ENCODE results near the gene MYBPC2. TPM values are rescaled to one million over a fixed set of nuclear protein-coding genes. Genes with fewer than 3 reads are reported as not detected.

Gene MYBPC2
- total RNA-seq, 1 donor from 2014 or later: 0.46 TPM

- DNase-seq (ENCODE audit: low spot score): no peak
- Mint-ChIP-seq H3K36me3 (ENCODE audit: low read depth, unreplicated experiment) (peaks cover 17% of the 10 kb centered on the region), H3K4me3 (ENCODE audit: unreplicated experiment) (peak overlapping the region; percentile 51), H3K4me1 (ENCODE audit: unreplicated experiment) (no peaks in the 10 kb centered on the region), H3K9me3 (ENCODE audit: unreplicated experiment) (peaks cover 19% of the 10 kb centered on the region), H3K27me3 (ENCODE audit: unreplicated experiment) (peaks cover 22% of the 10 kb centered on the region), H3K27ac (ENCODE audit: unreplicated experiment) (no peak overlapping the region)
- TF ChIP-seq, protein P1, sequence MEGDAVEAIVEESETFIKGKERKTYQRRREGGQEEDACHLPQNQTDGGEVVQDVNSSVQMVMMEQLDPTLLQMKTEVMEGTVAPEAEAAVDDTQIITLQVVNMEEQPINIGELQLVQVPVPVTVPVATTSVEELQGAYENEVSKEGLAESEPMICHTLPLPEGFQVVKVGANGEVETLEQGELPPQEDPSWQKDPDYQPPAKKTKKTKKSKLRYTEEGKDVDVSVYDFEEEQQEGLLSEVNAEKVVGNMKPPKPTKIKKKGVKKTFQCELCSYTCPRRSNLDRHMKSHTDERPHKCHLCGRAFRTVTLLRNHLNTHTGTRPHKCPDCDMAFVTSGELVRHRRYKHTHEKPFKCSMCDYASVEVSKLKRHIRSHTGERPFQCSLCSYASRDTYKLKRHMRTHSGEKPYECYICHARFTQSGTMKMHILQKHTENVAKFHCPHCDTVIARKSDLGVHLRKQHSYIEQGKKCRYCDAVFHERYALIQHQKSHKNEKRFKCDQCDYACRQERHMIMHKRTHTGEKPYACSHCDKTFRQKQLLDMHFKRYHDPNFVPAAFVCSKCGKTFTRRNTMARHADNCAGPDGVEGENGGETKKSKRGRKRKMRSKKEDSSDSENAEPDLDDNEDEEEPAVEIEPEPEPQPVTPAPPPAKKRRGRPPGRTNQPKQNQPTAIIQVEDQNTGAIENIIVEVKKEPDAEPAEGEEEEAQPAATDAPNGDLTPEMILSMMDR (IDR thresholded peaks at IDR 0.05; ENCODE audit: unreplicated experiment): no peak
Observed at GRCh38 chr19:50506700-50507099, 74.0 kb downstream of the MYBPC2 start.

GRCh38 chr19:50507376-50507775 lies 74.7 kb downstream of the MYBPC2 start:
- TF ChIP-seq, protein P1 (IDR thresholded peaks at IDR 0.05; ENCODE audit: unreplicated experiment): no peak
- peaks cover 19% of the 10 kb centered on the region for H3K9me3 Mint-ChIP-seq (ENCODE audit: unreplicated experiment)
- H3K36me3 Mint-ChIP-seq (ENCODE audit: low read depth, unreplicated experiment): peaks cover 20% of the 10 kb centered on the region
- DNase-seq (ENCODE audit: low spot score): no peak
- no peak overlapping the region for H3K27ac Mint-ChIP-seq (ENCODE audit: unreplicated experiment)
- H3K27me3 Mint-ChIP-seq (ENCODE audit: unreplicated experiment): peaks cover 24% of the 10 kb centered on the region
- H3K4me1 Mint-ChIP-seq (ENCODE audit: unreplicated experiment): no peaks in the 10 kb centered on the region
- peak overlapping the region; percentile 51 for H3K4me3 Mint-ChIP-seq (ENCODE audit: unreplicated experiment)

- H3K36me3 Mint-ChIP-seq (ENCODE audit: low read depth, unreplicated experiment): peaks cover 20% of the 10 kb centered on the region
- H3K9me3 Mint-ChIP-seq (ENCODE audit: unreplicated experiment): peaks cover 19% of the 10 kb centered on the region
- H3K4me1 Mint-ChIP-seq (ENCODE audit: unreplicated experiment): no peaks in the 10 kb centered on the region
- TF ChIP-seq, protein P1 (IDR thresholded peaks at IDR 0.05; ENCODE audit: unreplicated experiment): no peak
- peak overlapping the region; percentile 47 for H3K4me3 Mint-ChIP-seq (ENCODE audit: unreplicated experiment)
- H3K27ac Mint-ChIP-seq (ENCODE audit: unreplicated experiment): no peak overlapping the region
- no peak for DNase-seq (ENCODE audit: low spot score)
- H3K27me3 Mint-ChIP-seq (ENCODE audit: unreplicated experiment): peaks cover 26% of the 10 kb centered on the region
Observed at GRCh38 chr19:50508843-50509190, 76.1 kb downstream of the MYBPC2 start.

DNA sequence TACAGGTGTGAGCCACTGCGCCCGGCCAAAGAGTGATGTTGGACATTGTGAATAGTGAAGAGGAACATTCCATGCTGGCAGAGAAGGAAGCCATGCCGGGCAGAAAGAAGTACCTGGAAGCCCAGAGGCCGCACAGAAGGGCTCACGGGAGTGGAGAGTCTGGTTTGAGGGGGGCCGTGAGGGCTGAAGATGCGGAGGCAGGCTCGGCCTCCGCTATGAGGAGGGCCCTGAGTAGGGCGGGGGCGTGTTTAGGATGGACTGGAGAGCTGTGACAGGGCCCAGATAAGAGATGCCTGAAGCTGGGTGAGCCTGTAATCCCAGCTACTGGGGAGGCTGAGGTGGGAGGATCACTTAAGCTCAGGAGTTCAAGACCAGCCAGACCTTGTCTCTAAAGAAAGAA lies 76.7 kb downstream of the MYBPC2 start:
- peaks cover 22% of the 10 kb centered on the region for H3K36me3 Mint-ChIP-seq (ENCODE audit: low read depth, unreplicated experiment)
- DNase-seq (ENCODE audit: low spot score): no peak
- peaks cover 26% of the 10 kb centered on the region for H3K27me3 Mint-ChIP-seq (ENCODE audit: unreplicated experiment)
- H3K27ac Mint-ChIP-seq (ENCODE audit: unreplicated experiment): no peak overlapping the region
- peaks cover 19% of the 10 kb centered on the region for H3K9me3 Mint-ChIP-seq (ENCODE audit: unreplicated experiment)
- no peak overlapping the region for H3K4me3 Mint-ChIP-seq (ENCODE audit: unreplicated experiment)
- TF ChIP-seq, protein P1 (IDR thresholded peaks at IDR 0.05; ENCODE audit: unreplicated experiment): no peak
- no peaks in the 10 kb centered on the region for H3K4me1 Mint-ChIP-seq (ENCODE audit: unreplicated experiment)

GRCh38 chr19:50510121-50510670 lies 77.5 kb downstream of the MYBPC2 start:
- TF ChIP-seq, protein P1 (IDR thresholded peaks at IDR 0.05; ENCODE audit: unreplicated experiment): no peak
- Mint-ChIP-seq H3K27ac (ENCODE audit: unreplicated experiment) (no peak overlapping the region), H3K4me3 (ENCODE audit: unreplicated experiment) (no peak overlapping the region), H3K36me3 (ENCODE audit: low read depth, unreplicated experiment) (peaks cover 22% of the 10 kb centered on the region), H3K9me3 (ENCODE audit: unreplicated experiment) (peaks cover 19% of the 10 kb centered on the region), H3K27me3 (ENCODE audit: unreplicated experiment) (peaks cover 25% of the 10 kb centered on the region), H3K4me1 (ENCODE audit: unreplicated experiment) (no peaks in the 10 kb centered on the region)
- no peak for DNase-seq (ENCODE audit: low spot score)

All from endothelial cell (in vitro differentiated cells).